H1 (cell line): Measurements from ENCODE around the gene DFFB. TPM values are rescaled to one million over a fixed set of nuclear protein-coding genes. Genes with fewer than 3 reads are reported as not detected.

Experiments used
- CTCF ChIA-PET: fragments of 300-600 bp; sonication (Branson Sonifier 250); formaldehyde crosslinking; loops from one replicate; lab custom pipeline; 2021; ENCODE audit not compliant: partially characterized antibody; lab: Charles Lee
- POLR2A ChIA-PET: fragments of 300-600 bp; sonication (Branson Sonifier 250); formaldehyde crosslinking; loops from one replicate; lab custom pipeline; 2021; ENCODE audit warnings: inconsistent platforms; ENCODE audit not compliant: partially characterized antibody; lab: Charles Lee
- DNase-seq, 2 experiments: peaks; one replicate each; pipeline versions ENCODE4 v3.0.0 to v3.0.0-alpha.2; 2010 to 2022; ENCODE audit warnings: low spot score in 2 of 2, low read depth in 1 of 2, mixed read lengths in 1 of 2
- FAIRE-seq: peaks from 2 replicates; lab custom pipeline; 2011; peaks lifted over from hg19 to GRCh38; lab: Jason Lieb, UNC
- H2AFZ ChIP-seq: 2 replicates; pipeline ENCODE4 v1.8.1; 2012; ENCODE audit warnings: low read length, inconsistent platforms
- H2AK5ac ChIP-seq: 2 replicates; pipeline ENCODE4 v1.6.1; 2013; ENCODE audit warnings: low read depth, low read length
- H2BK120ac ChIP-seq: replicated peaks from 2 replicates; pipeline ENCODE3; 2013; ENCODE audit warnings: low read depth, low read length, inconsistent platforms
- H2BK12ac ChIP-seq: 2 replicates; pipeline ENCODE4 v1.6.1; 2013; ENCODE audit warnings: low read depth, low read length
- H2BK15ac ChIP-seq: 2 replicates; pipeline ENCODE4 v1.6.1; 2013; ENCODE audit warnings: low read length
- H2BK20ac ChIP-seq: 2 replicates; pipeline ENCODE4 v1.6.1; 2013; ENCODE audit warnings: low read length
- H2BK5ac ChIP-seq: 2 replicates; pipeline ENCODE4 v1.6.1; 2013; ENCODE audit warnings: low read depth, low read length
- H3K14ac ChIP-seq: 2 replicates; pipeline ENCODE4 v1.6.1; 2013; ENCODE audit warnings: inconsistent platforms; ENCODE audit not compliant: insufficient read length
- H3K18ac ChIP-seq: 2 replicates; pipeline ENCODE4 v1.6.1; 2013; ENCODE audit warnings: low read length; ENCODE audit errors: extremely low read depth
- H3K23ac ChIP-seq: 2 replicates; pipeline ENCODE4 v1.6.1; 2013; ENCODE audit warnings: inconsistent platforms; ENCODE audit not compliant: insufficient read length
- H3K23me2 ChIP-seq: 2 replicates; pipeline ENCODE4 v1.6.1; 2013; ENCODE audit warnings: low read depth, low read length
- H3K27ac ChIP-seq: 2 replicates; pipeline ENCODE4 v1.6.1; 2011; ENCODE audit warnings: low read depth, low read length, inconsistent platforms
- H3K27me3 ChIP-seq, 4 experiments: replicated peaks in 1 of 4; 1 replicate in 1 of 4; 2 replicates in 3 of 4; pipeline versions ENCODE4 v1.6.1 to v1.8.1; 2011 to 2013; ENCODE audit warnings: low read length in 3 of 4, mild to moderate bottlenecking in 3 of 4, inconsistent platforms in 2 of 4, mixed read lengths in 2 of 4, moderate library complexity in 1 of 4; ENCODE audit not compliant: control insufficient read depth in 3 of 4, insufficient read depth in 3 of 4; ENCODE audit errors: extremely low read depth in 1 of 4
- H3K36me3 ChIP-seq, 4 experiments: 2 replicates each; pipeline versions ENCODE4 v1.6.1 to v1.8.1; 2011 to 2013; ENCODE audit warnings: mild to moderate bottlenecking in 4 of 4, low read length in 3 of 4, moderate library complexity in 2 of 4, control low read depth in 1 of 4, inconsistent platforms in 1 of 4; ENCODE audit not compliant: insufficient read depth in 4 of 4, control insufficient read depth in 2 of 4
- H3K4ac ChIP-seq: replicated peaks from 2 replicates; pipeline ENCODE3; 2013; ENCODE audit warnings: low read length, low read depth, mixed read lengths, inconsistent platforms; ENCODE audit not compliant: insufficient read length
- H3K4me1 ChIP-seq, 4 experiments: replicated peaks in 1 of 4; 1 replicate in 1 of 4; 2 replicates in 3 of 4; pipeline versions ENCODE4 v1.6.1 to v1.8.1; 2011 to 2013; ENCODE audit warnings: low read length in 3 of 4, inconsistent platforms in 2 of 4, mixed read lengths in 1 of 4; ENCODE audit not compliant: insufficient read depth in 4 of 4, control insufficient read depth in 3 of 4
- H3K4me2 ChIP-seq, 2 experiments: 2 replicates each; pipeline versions ENCODE4 v1.6.1 to v1.8.1; 2011 to 2013; ENCODE audit warnings: low read depth in 2 of 2, low read length in 2 of 2, control low read depth in 1 of 2, inconsistent platforms in 1 of 2, mild to moderate bottlenecking in 1 of 2; ENCODE audit not compliant: insufficient read depth in 1 of 2
- H3K4me3 ChIP-seq, 4 experiments: fragments of 200-600, 300-600 bp in 1 of 4; sonication (generic), shearing (Covaris generic), sonication (Bioruptor Twin) in 1 of 4; 2 replicates each; pipeline versions ENCODE4 v1.5.1 to v1.8.1; 2011 to 2016; ENCODE audit warnings: low read length in 4 of 4, low read depth in 3 of 4, control low read depth in 2 of 4, inconsistent platforms in 2 of 4, mild to moderate bottlenecking in 2 of 4, mixed read lengths in 1 of 4, moderate library complexity in 1 of 4; ENCODE audit not compliant: insufficient read depth in 2 of 4; ENCODE audit errors: extremely low read depth in 1 of 4
- H3K56ac ChIP-seq: replicated peaks from 2 replicates; pipeline ENCODE3; 2013; ENCODE audit warnings: low read depth, mild to moderate bottlenecking, mixed read lengths, low read length, inconsistent platforms; ENCODE audit not compliant: insufficient read length
- H3K79me1 ChIP-seq: 2 replicates; pipeline ENCODE4 v1.6.1; 2013; ENCODE audit warnings: low read depth, low read length, control low read depth
- H3K79me2 ChIP-seq, 2 experiments: 2 replicates each; pipeline versions ENCODE4 v1.6.1 to v1.8.1; 2012 to 2013; ENCODE audit warnings: low read length in 2 of 2, mild to moderate bottlenecking in 2 of 2, inconsistent platforms in 1 of 2; ENCODE audit not compliant: insufficient read depth in 2 of 2, control insufficient read depth in 1 of 2
- H3K9ac ChIP-seq, 4 experiments: replicated peaks in 1 of 4; 1 replicate in 1 of 4; 2 replicates in 3 of 4; pipeline versions ENCODE4 v1.6.1 to v1.8.1; 2011 to 2013; ENCODE audit warnings: low read depth in 3 of 4, low read length in 3 of 4, control low read depth in 2 of 4, mild to moderate bottlenecking in 2 of 4, moderate library complexity in 2 of 4, inconsistent platforms in 1 of 4; ENCODE audit errors: extremely low read depth in 1 of 4
- H3K9me3 ChIP-seq, 2 experiments: 2 replicates each; pipeline versions ENCODE4 v1.6.1 to v1.8.1; 2012 to 2013; ENCODE audit warnings: mild to moderate bottlenecking in 2 of 2, moderate library complexity in 2 of 2, control low read depth in 1 of 2, inconsistent platforms in 1 of 2, low read depth in 1 of 2, low read length in 1 of 2, mixed read lengths in 1 of 2; ENCODE audit not compliant: insufficient read depth in 2 of 2
- H4K20me1 ChIP-seq, 2 experiments: replicated peaks in 1 of 2; 2 replicates each; pipeline versions ENCODE3 to v1.8.1; 2011 to 2013; ENCODE audit warnings: inconsistent platforms in 2 of 2, low read length in 2 of 2, mild to moderate bottlenecking in 1 of 2; ENCODE audit not compliant: insufficient read depth in 2 of 2, control insufficient read depth in 1 of 2
- H4K5ac ChIP-seq: 2 replicates; pipeline ENCODE4 v1.6.1; 2013; ENCODE audit warnings: low read length, low read depth, mixed read lengths, inconsistent platforms; ENCODE audit not compliant: insufficient read length
- H4K8ac ChIP-seq: 2 replicates; pipeline ENCODE4 v1.8.0; 2013; ENCODE audit warnings: mild to moderate bottlenecking, moderate library complexity, low read length, inconsistent platforms; ENCODE audit not compliant: insufficient read depth; ENCODE audit errors: extremely low read depth
- H4K91ac ChIP-seq: replicated peaks from 2 replicates; pipeline ENCODE3; 2013; ENCODE audit warnings: low read length, mixed read lengths, inconsistent platforms; ENCODE audit not compliant: insufficient read length
- BRCA1 ChIP-seq: IDR thresholded peaks from 2 replicates; pipeline ENCODE4 v1.6.1; 2012; ENCODE audit warnings: low read depth, low read length, improper control_type of control experiment
- WGBS, 2 experiments: shearing (Covaris generic) in 1 of 2; methylation state at CpG; one replicate each; pipeline versions ENCODE4 v1.1.6 to v1.1.7; 2013 to 2015; ENCODE audit warnings: low lambda C conversion rate in 2 of 2, mixed read lengths in 2 of 2, inconsistent platforms in 1 of 2, low coverage in 1 of 2, missing lambda C conversion rate in 1 of 2; ENCODE audit not compliant: insufficient replicate concordance in 2 of 2, insufficient coverage in 1 of 2, insufficient read length in 1 of 2; ENCODE audit errors: extremely low coverage in 1 of 2, missing lambda C conversion rate in 1 of 2; 5-methylcytosine and 5-hydroxymethylcytosine counted together
- polyA plus RNA-seq, 7 experiments: library from polyadenylated mRNA; depleted of rRNA in 3 of 7; stranded (reverse) in 5 of 7; unstranded in 2 of 7; fragments of >200 nt in 5 of 7; fragments of 200-250 nt in 2 of 7; gene quantifications; 1 replicate in 5 of 7; 2 replicates in 1 of 7; 4 replicates in 1 of 7; pipeline versions ENCODE4 v1.2.1 to v1.2.3, GENCODE V29; 2011 to 2013; ENCODE audit warnings: missing spikeins in 2 of 7, mixed read lengths in 2 of 7
- total RNA-seq: library from RNA; stranded (reverse); fragmentation: NEBNext Ultra II Directional; extraction: Animal tissue kit (Norgen Biotek cat#: 25700); gene quantifications from 2 replicates; pipeline ENCODE4 v1.2.1, GENCODE V29; 2021

Gene DFFB
- total and polyA plus RNA-seq, 2 of the 8 experiments (the other 6 are each of a cell fraction or from before 2014, with no cell fraction given), result 8.6 to 11.9 TPM

DNA sequence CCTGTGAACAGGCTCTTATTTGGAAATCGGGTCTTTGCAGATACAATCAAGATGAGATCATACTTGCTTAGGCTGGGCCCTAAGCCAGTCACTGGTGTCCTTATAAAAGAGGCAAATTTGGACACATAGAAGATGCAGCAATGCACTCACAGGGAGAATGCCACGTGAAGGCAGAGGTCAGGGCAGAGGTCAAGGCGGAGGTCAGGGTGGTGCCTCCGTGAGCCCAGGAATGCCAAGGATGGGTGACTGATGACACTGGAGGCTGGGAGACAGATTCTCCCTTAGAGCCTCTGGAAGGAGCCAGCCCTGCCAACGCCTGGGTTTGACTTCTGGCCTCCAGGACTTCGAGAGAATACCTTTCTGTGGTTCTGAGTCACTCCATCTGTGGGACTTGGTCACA lies 65.6 kb downstream of the DFFB start:
- FAIRE-seq, result no peak
- Histone ChIP-seq H2BK12ac (no peak overlapping the region), H3K27ac (no peak overlapping the region)

More for the DNA sequence above, 65.6 kb downstream of the DFFB start:
- no peak overlapping the region for H4K5ac ChIP-seq
- no peak overlapping the region for H3K4me3 ChIP-seq
- no peak overlapping the region for H3K18ac ChIP-seq
- no peak overlapping the region for H2BK15ac ChIP-seq
- peaks cover 3% of the 10 kb centered on the region; the same call in 1 of the 2 replicates for H3K23me2 ChIP-seq
- H3K79me1 ChIP-seq, result no peaks in the 10 kb centered on the region
- H3K36me3 ChIP-seq, result no peaks in the 10 kb centered on the region
- H2BK5ac ChIP-seq, result no peak overlapping the region
- no peak overlapping the region for H3K9ac ChIP-seq
- H3K23ac ChIP-seq, result no peak overlapping the region
- H4K20me1 ChIP-seq, result no peaks in the 10 kb centered on the region
- no peak for TF ChIP-seq BRCA1
- H4K91ac ChIP-seq, result no peak overlapping the region
- peaks cover 0 to 3% (median 0%) of the 10 kb centered on the region in 4 experiments; a peak in 2 of 7 replicates for H3K4me1 ChIP-seq
- no peak overlapping the region for H3K14ac ChIP-seq
- no peak overlapping the region for H3K4me2 ChIP-seq
- no peak overlapping the region for H4K8ac ChIP-seq
- no peak overlapping the region for H2BK20ac ChIP-seq
- no peak overlapping the region for H2AK5ac ChIP-seq
- H2BK120ac ChIP-seq, result no peak overlapping the region
- peaks cover 1 to 2% of the 10 kb centered on the region in 2 experiments; a peak in 2 of 4 replicates for H3K9me3 ChIP-seq
- no peaks in the 10 kb centered on the region for H3K79me2 ChIP-seq
- H3K27me3 ChIP-seq, result no peaks in the 10 kb centered on the region
- ChIA-PET CTCF (no interaction called here), POLR2A (no interaction called here)
- DNase-seq, result no peak
- H2AFZ ChIP-seq, result no peak overlapping the region
- no peak overlapping the region for H3K4ac ChIP-seq
- H3K56ac ChIP-seq, result no peak overlapping the region
- 83% methylated on average over 6 of the region's 6 CpGs; no CpG with 5 or more reads in 1 of the 2 experiments for WGBS, 2 experiments
